ENCODE measurements around the gene DACT3.

DACT3 gene

GRCh38 chr19:46661020-46661731 lies at the start of gene DACT3:
TSS of gene DACT3 (minus strand) at chr19:46661182. CDS start at chr19:46661064, 118 bp downstream.
- DNase-seq (ENCODE audit: low read depth in 2 of 2), result peak; percentile 100

- DNase-seq (ENCODE audit: low read depth in 2 of 2), result no peak
Observed at GRCh38 chr19:46710687-46711086, 49.7 kb upstream of the DACT3 start.

- DNase-seq (ENCODE audit: low read depth in 2 of 2), result peak; percentile 91 to 92
Observed at GRCh38 chr19:46704379-46705076, 43.5 kb upstream of the DACT3 start.

- DNase-seq (ENCODE audit: low read depth in 2 of 2), result no peak
Observed at GRCh38 chr19:46700704-46701103, 39.7 kb upstream of the DACT3 start.

- DNase-seq (ENCODE audit: low read depth in 2 of 2), result no peak
Observed at GRCh38 chr19:46698395-46699321, 37.7 kb upstream of the DACT3 start.

GRCh38 chr19:46697204-46697960 lies 36.4 kb upstream of the DACT3 start:
- DNase-seq (ENCODE audit: low read depth in 2 of 2), result no peak

GRCh38 chr19:46696866-46697203 lies 35.9 kb upstream of the DACT3 start:
- DNase-seq (ENCODE audit: low read depth in 2 of 2), result no peak

GRCh38 chr19:46696052-46696451 lies 35.1 kb upstream of the DACT3 start:
- DNase-seq (ENCODE audit: low read depth in 2 of 2), result no peak

- no peak for DNase-seq (ENCODE audit: low read depth in 2 of 2)
Observed at GRCh38 chr19:46693760-46694159, 32.8 kb upstream of the DACT3 start.

GRCh38 chr19:46692918-46693722 lies 32.1 kb upstream of the DACT3 start:
- no peak for DNase-seq (ENCODE audit: low read depth in 2 of 2)

GRCh38 chr19:46691948-46692347 lies 31.0 kb upstream of the DACT3 start:
- DNase-seq (ENCODE audit: low read depth in 2 of 2), result no peak

- DNase-seq (ENCODE audit: low read depth in 2 of 2), result no peak
Observed at GRCh38 chr19:46691104-46691503, 30.1 kb upstream of the DACT3 start.

GRCh38 chr19:46689358-46689757 lies 28.4 kb upstream of the DACT3 start:
- no peak for DNase-seq (ENCODE audit: low read depth in 2 of 2)

GRCh38 chr19:46687438-46688145 lies 26.6 kb upstream of the DACT3 start:
- no peak for DNase-seq (ENCODE audit: low read depth in 2 of 2)

GRCh38 chr19:46685189-46685588 lies 24.2 kb upstream of the DACT3 start:
- no peak for DNase-seq (ENCODE audit: low read depth in 2 of 2)

GRCh38 chr19:46678110-46678732 lies 17.2 kb upstream of the DACT3 start:
- peak in 1 of 2 donors; percentile 40 for DNase-seq (ENCODE audit: low read depth in 2 of 2)

GRCh38 chr19:46674416-46675178 lies 13.6 kb upstream of the DACT3 start:
- DNase-seq (ENCODE audit: low read depth in 2 of 2), result no peak

GRCh38 chr19:46670813-46671212 lies 9.8 kb upstream of the DACT3 start:
- no peak for DNase-seq (ENCODE audit: low read depth in 2 of 2)

- DNase-seq (ENCODE audit: low read depth in 2 of 2), result no peak
Observed at GRCh38 chr19:46668662-46669061, 7.7 kb upstream of the DACT3 start.
